ENCODE data around the gene TRAPPC10. TPM values are rescaled to one million over a fixed set of nuclear protein-coding genes. Genes with fewer than 3 reads are reported as not detected.

The TRAPPC10 gene
- total and polyA plus RNA-seq, 9 of the 15 experiments (the other 6 are each of a cell fraction or from before 2014, with no cell fraction given) = 1.1 to 33.8 (median 24.3) TPM

GRCh38 chr21:44024887-44025353, 12.8 kb downstream of the TRAPPC10 start (continued):
- TF ChIP-seq NRF1 (conservative IDR thresholded peaks at IDR 0.05 in 1 of 2, IDR thresholded peaks at IDR 0.05 in 1 of 2) (peak; percentile 13 to 20; a peak in 1 of 4 replicates), DMBX1 (CRISPR knock-in tag; IDR thresholded peaks at IDR 0.05; ENCODE audit: borderline replicate concordance) (no peak), SETDB1 (IDR thresholded peaks at IDR 0.05; ENCODE audit: low read length) (no peak), RBM39 (optimal IDR thresholded peaks at IDR 0.05; ENCODE audit: low read depth, low read length) (peak; percentile 69), SMARCA4 (IDR thresholded peaks at IDR 0.05) (no peak), CREM (IDR thresholded peaks at IDR 0.05; ENCODE audit: low read depth) (no peak), ZNF354B (CRISPR knock-in tag; IDR thresholded peaks at IDR 0.05) (no peak)

- no peak overlapping the region for H3K27ac ChIP-seq (ENCODE audit: extremely low read depth, low read depth, low read length)
- no peak for ATAC-seq
- H4K20me1 ChIP-seq (replicated peaks; ENCODE audit: control insufficient read depth, insufficient read depth, low read length) = peaks cover 3% of the 10 kb centered on the region; the same call in 1 of the 2 replicates
- peaks cover 41 to 57% of the 10 kb centered on the region in 2 experiments for H3K4me1 ChIP-seq (replicated peaks in 1 of 2; ENCODE audit: control insufficient read depth in 2 of 2, insufficient read depth in 2 of 2, low read length in 2 of 2)
- peaks cover 95% of the 10 kb centered on the region for H3K79me2 ChIP-seq (ENCODE audit: control insufficient read depth, insufficient read depth, low read length)
- H3K4me2 ChIP-seq (ENCODE audit: insufficient read depth, low read length) = no peak overlapping the region
- POLR2A ChIA-PET = interaction anchor here (1.0 to 1.2 kb wide), 2 partner anchors 8 to 23 kb away, joined by 3 read pairs; no protein-coding TSS in a partner anchor
- H3K27me3 ChIP-seq (ENCODE audit: control insufficient read depth in 2 of 2, insufficient read depth in 2 of 2, low read length in 2 of 2) = no peaks in the 10 kb centered on the region; a peak in 1 of 5 replicates
- FAIRE-seq = no peak
- WGBS (ENCODE audit: insufficient coverage, low coverage, missing lambda C conversion rate) = 83% methylated on average over 8 of the region's 8 CpGs
- no peaks in the 10 kb centered on the region for H3K9me1 ChIP-seq (ENCODE audit: control insufficient read depth, insufficient read depth, low read length)
- BruUV-seq (replicated peaks) = no TSS peak
- H3K9ac ChIP-seq (ENCODE audit: insufficient read depth in 1 of 2, low read depth in 2 of 2, low read length in 2 of 2) = peak overlapping the region in 1 of 2 experiments; percentile 40; a peak in 1 of 4 replicates
- intact Hi-C loops (cut with micrococcal nuclease) (loop anchor here (2.0 kb wide), 1 partner anchor 15 kb away; the partner anchor contains the start of gene TRAPPC10), in situ Hi-C loops (cut with MboI) (no loop called here)
- no peak overlapping the region for H3K4me3 ChIP-seq
- no peak overlapping the region for H2AFZ ChIP-seq (ENCODE audit: low read depth, low read length)
- DNase-seq (ENCODE audit: extremely low read depth in 1 of 4, low spot score in 3 of 4) = no peak
- CTCF ChIA-PET (ENCODE audit: low intra/inter-chr PET ratio) = no interaction called here
- H3K36me3 ChIP-seq (ENCODE audit: control insufficient read depth, insufficient read depth, low read length) = peaks cover 38% of the 10 kb centered on the region
- no peaks in the 10 kb centered on the region for H3K9me3 ChIP-seq (replicated peaks; ENCODE audit: control insufficient read depth, insufficient read depth, low read depth, low read length)
- TF ChIP-seq SOX6 (IDR thresholded peaks at IDR 0.05) (no peak), HCFC1 (IDR thresholded peaks at IDR 0.05; ENCODE audit: low read depth, low read length) (no peak), DMBX1 (CRISPR knock-in tag; IDR thresholded peaks at IDR 0.05; ENCODE audit: borderline replicate concordance) (no peak), MGA (IDR thresholded peaks at IDR 0.05) (no peak)
These were observed 15.6 kb downstream of the TRAPPC10 start for GRCh38 chr21:44027607-44028286.

Measured in K562 (cell line).